OCI-LY7 (cell line): ENCODE data around the gene MMP20. TPM values are rescaled to one million over a fixed set of nuclear protein-coding genes. Genes with fewer than 3 reads are reported as not detected.
A peak's percentile ranks its signal among the peaks of the same experiment; 100 is the strongest.

Experiments
- BruUV-seq: library from RNA; stranded (reverse); fragments of 400-500 nt; replicated peaks from 2 replicates; lab custom pipeline; 2021; lab: Mats Ljungman, UMichigan
- CTCF ChIA-PET: fragments of 300-600 bp; sonication (Branson Sonifier 250); formaldehyde crosslinking; loops from one replicate; lab custom pipeline; 2022; ENCODE audit warnings: antibody characterized with exemption; ENCODE audit not compliant: unreplicated experiment; lab: Charles Lee
- POLR2A ChIA-PET: fragments of 300-600 bp; sonication (Branson Sonifier 250); formaldehyde crosslinking; loops from one replicate; lab custom pipeline; 2022; ENCODE audit warnings: antibody characterized with exemption; lab: Charles Lee
- DNase-seq: peaks from one replicate; pipeline ENCODE4 v3.0.0-alpha.2; 2015; ENCODE audit warnings: low spot score
- H2AFZ ChIP-seq: fragments of 200-600 bp; sonication (generic), shearing (Covaris generic); 2 replicates; pipeline ENCODE4 v1.6.1; 2014; ENCODE audit warnings: mild to moderate bottlenecking, antibody characterized with exemption, low read length, moderate library complexity
- H3K27ac ChIP-seq: fragments of 200-600 bp; sonication (generic); 2 replicates; pipeline ENCODE4 v1.5.1; 2014; ENCODE audit warnings: mixed run types, low read depth, mild to moderate bottlenecking, moderate library complexity, low read length, inconsistent platforms; ENCODE audit not compliant: poor library complexity, severe bottlenecking
- H3K36me3 ChIP-seq: fragments of 200-600 bp; sonication (generic); 2 replicates; pipeline ENCODE4 v1.6.1; 2014; ENCODE audit warnings: mild to moderate bottlenecking, antibody characterized with exemption, low read length, moderate library complexity, mixed read lengths; ENCODE audit not compliant: insufficient read depth
- H3K4me1 ChIP-seq: fragments of 200-600 bp; sonication (generic); 2 replicates; pipeline ENCODE4 v1.5.1; 2014; ENCODE audit warnings: mild to moderate bottlenecking, low read length; ENCODE audit not compliant: insufficient read depth, poor library complexity, severe bottlenecking
- H3K4me2 ChIP-seq: fragments of 200-600 bp; sonication (generic); 2 replicates; pipeline ENCODE4 v1.6.1; 2014; ENCODE audit warnings: mild to moderate bottlenecking, low read length
- H3K4me3 ChIP-seq: fragments of 200-600 bp; sonication (generic); 2 replicates; pipeline ENCODE4 v1.5.1; 2014; ENCODE audit warnings: mild to moderate bottlenecking, low read depth, low read length; ENCODE audit not compliant: poor library complexity, severe bottlenecking
- H3K79me2 ChIP-seq: fragments of 200-600 bp; sonication (generic); 2 replicates; pipeline ENCODE4 v1.6.1; 2016; ENCODE audit warnings: low read depth, mild to moderate bottlenecking, low read length, moderate library complexity, mixed read lengths; ENCODE audit not compliant: insufficient read depth
- H3K9me2 ChIP-seq: fragments of 200-600 bp; sonication (generic); 2 replicates; pipeline ENCODE4 v1.6.1; 2016; ENCODE audit warnings: mild to moderate bottlenecking, low read length, mixed read lengths; ENCODE audit not compliant: insufficient read depth
- H3K9me3 ChIP-seq: fragments of 200-600 bp; sonication (generic); 2 replicates; pipeline ENCODE4 v1.6.1; 2014; ENCODE audit warnings: mild to moderate bottlenecking, mixed run types, low read length, mixed read lengths
- H4K20me1 ChIP-seq: fragments of 200-600 bp; sonication (generic); 2 replicates; pipeline ENCODE4 v1.6.1; 2014; ENCODE audit warnings: mild to moderate bottlenecking, antibody characterized with exemption, low read length, moderate library complexity, mixed read lengths; ENCODE audit not compliant: insufficient read depth
- CTCF ChIP-seq: fragments of 200-600 bp; sonication (generic); conservative IDR thresholded peaks from 2 replicates; pipeline ENCODE4 v1.5.1; 2014; ENCODE audit warnings: mild to moderate bottlenecking, antibody characterized with exemption, low read length, moderate library complexity, mixed read lengths
- EZH2phosphoT487 ChIP-seq: fragments of 200-600 bp; sonication (generic); IDR thresholded peaks from 2 replicates; pipeline ENCODE4 v1.6.1; 2018; ENCODE audit warnings: low read depth, borderline replicate concordance, mild to moderate bottlenecking, mixed run types, antibody characterized with exemption, low read length, moderate library complexity, mixed read lengths
- intact Hi-C: fragments of 100-400 bp; cut with micrococcal nuclease; formaldehyde crosslinking; loops from one replicate; pipeline ENCODE4 v1.10.0; 2022; ENCODE audit not compliant: unreplicated experiment
- total RNA-seq, 2 experiments: library from RNA; depleted of rRNA in 1 of 2; stranded (reverse); fragments of >200 nt in 1 of 2; shearing (Covaris generic) in 1 of 2; gene quantifications; 2 replicates each; pipeline ENCODE4 v1.2.3, GENCODE V29; 2014 to 2022

Gene MMP20
- total RNA-seq, 2 experiments from 2014 or later = not detected

- no peak for DNase-seq
- no peak overlapping the region for H3K4me3 ChIP-seq
- H3K9me2 ChIP-seq = no peaks in the 10 kb centered on the region
- H4K20me1 ChIP-seq = no peaks in the 10 kb centered on the region
- no peaks in the 10 kb centered on the region for H3K9me3 ChIP-seq
- no peaks in the 10 kb centered on the region for H3K36me3 ChIP-seq
- no peak overlapping the region for H2AFZ ChIP-seq
- POLR2A ChIA-PET = no interaction called here
- no peaks in the 10 kb centered on the region for H3K4me1 ChIP-seq
- intact Hi-C loops = no loop called here
- H3K27ac ChIP-seq = no peak overlapping the region
- H3K79me2 ChIP-seq = no peaks in the 10 kb centered on the region
- BruUV-seq = no TSS peak
- TF ChIP-seq CTCF (no peak), EZH2phosphoT487 (no peak)
- H3K4me2 ChIP-seq = no peak overlapping the region
- CTCF ChIA-PET = no interaction called here
These were observed 2.0 kb downstream of the MMP20 start for GRCh38 chr11:102623128-102623527.

GRCh38 chr11:102622258-102622657 is 2.9 kb downstream of the MMP20 start:
- BruUV-seq = no TSS peak
- ChIA-PET CTCF (no interaction called here), POLR2A (interaction anchor here (1.1 kb wide), 1 partner anchor 9 kb away, joined by 3 read pairs; no protein-coding TSS in a partner anchor)
- no peaks in the 10 kb centered on the region for H4K20me1 ChIP-seq
- no peaks in the 10 kb centered on the region for H3K9me2 ChIP-seq
- no peak for TF ChIP-seq EZH2phosphoT487
- TF ChIP-seq CTCF = no peak
- H2AFZ ChIP-seq = no peak overlapping the region
- H3K27ac ChIP-seq = no peak overlapping the region
- no peaks in the 10 kb centered on the region for H3K79me2 ChIP-seq
- H3K4me1 ChIP-seq = no peaks in the 10 kb centered on the region
- H3K4me3 ChIP-seq = no peak overlapping the region
- H3K36me3 ChIP-seq = no peaks in the 10 kb centered on the region
- intact Hi-C loops = no loop called here
- no peak overlapping the region for H3K4me2 ChIP-seq
- no peaks in the 10 kb centered on the region for H3K9me3 ChIP-seq
- DNase-seq = no peak

- ChIA-PET CTCF (no interaction called here), POLR2A (interaction anchor here (0.6 to 1.1 kb wide), 3 partner anchors 8 to 652 kb away, joined by 3 read pairs; no protein-coding TSS in a partner anchor)
- no peak for TF ChIP-seq CTCF
- TF ChIP-seq EZH2phosphoT487 = no peak
- H3K4me1 ChIP-seq = no peaks in the 10 kb centered on the region
- intact Hi-C loops = no loop called here
- H3K36me3 ChIP-seq = no peaks in the 10 kb centered on the region
- H3K4me2 ChIP-seq = no peak overlapping the region
- no peaks in the 10 kb centered on the region for H3K9me3 ChIP-seq
- H3K9me2 ChIP-seq = no peaks in the 10 kb centered on the region
- peak; percentile 12 for DNase-seq
- no peaks in the 10 kb centered on the region for H3K79me2 ChIP-seq
- no TSS peak for BruUV-seq
- no peak overlapping the region for H2AFZ ChIP-seq
- no peaks in the 10 kb centered on the region for H4K20me1 ChIP-seq
- no peak overlapping the region for H3K4me3 ChIP-seq
- no peak overlapping the region for H3K27ac ChIP-seq
These were observed 4.1 kb downstream of the MMP20 start for GRCh38 chr11:102620818-102621561.
